H1 (cell line): Measurements from ENCODE around the gene TSGA10. TPM values are rescaled to one million over a fixed set of nuclear protein-coding genes. Genes with fewer than 3 reads are reported as not detected.
A peak's percentile ranks its signal among the peaks of the same experiment; 100 is the strongest.

Experiments used
- CREB1 ChIP-seq: IDR thresholded peaks from 2 replicates; pipeline ENCODE4 v1.6.1; 2012; ENCODE audit warnings: inconsistent platforms
- EGR1 ChIP-seq: IDR thresholded peaks from 2 replicates; pipeline ENCODE4 v1.6.1; 2011; ENCODE audit warnings: low read depth, low read length, borderline replicate concordance
- EP300 ChIP-seq, 2 experiments: IDR thresholded peaks; 1 replicate in 1 of 2; 2 replicates in 1 of 2; pipeline ENCODE4 v1.6.1; 2011 to 2012; ENCODE audit warnings: low read depth in 2 of 2, low read length in 2 of 2, mild to moderate bottlenecking in 2 of 2, borderline replicate concordance in 1 of 2, inconsistent platforms in 1 of 2, moderate library complexity in 1 of 2
- JUND ChIP-seq: IDR thresholded peaks from 2 replicates; pipeline ENCODE4 v1.6.1; 2011; ENCODE audit warnings: mild to moderate bottlenecking, improper control_type of control experiment, low read length
- KDM5A ChIP-seq: fragments of 200-600 bp; IDR thresholded peaks from 2 replicates; pipeline ENCODE4 v1.7.1; 2012; ENCODE audit warnings: mild to moderate bottlenecking, low read length, inconsistent platforms, mixed read lengths
- POLR2A ChIP-seq, 2 experiments: IDR thresholded peaks; 1 replicate in 1 of 2; 2 replicates in 1 of 2; pipeline ENCODE4 v1.6.1; 2011; ENCODE audit warnings: low read depth in 2 of 2, low read length in 2 of 2, mild to moderate bottlenecking in 2 of 2; ENCODE audit errors: control extremely low read depth in 1 of 2
- SAP30 ChIP-seq: fragments of 300-600 bp; sonication (generic); IDR thresholded peaks from 2 replicates; pipeline ENCODE4 v1.7.1; 2012; ENCODE audit warnings: low read length, moderate library complexity, mild to moderate bottlenecking, inconsistent platforms; ENCODE audit not compliant: insufficient read depth, insufficient replicate concordance
- SIRT6 ChIP-seq: IDR thresholded peaks from one replicate; pipeline ENCODE4 v1.7.1; 2012; ENCODE audit warnings: low read length, inconsistent platforms
- polyA plus RNA-seq, 7 experiments: library from polyadenylated mRNA; depleted of rRNA in 3 of 7; stranded (reverse) in 5 of 7; unstranded in 2 of 7; fragments of >200 nt in 5 of 7; fragments of 200-250 nt in 2 of 7; gene quantifications; 1 replicate in 5 of 7; 2 replicates in 1 of 7; 4 replicates in 1 of 7; pipeline versions ENCODE4 v1.2.1 to v1.2.3, GENCODE V29; 2011 to 2013; ENCODE audit warnings: missing spikeins in 2 of 7, mixed read lengths in 2 of 7
- total RNA-seq: library from RNA; stranded (reverse); fragmentation: NEBNext Ultra II Directional; extraction: Animal tissue kit (Norgen Biotek cat#: 25700); gene quantifications from 2 replicates; pipeline ENCODE4 v1.2.1, GENCODE V29; 2021
- TF ChIP-seq, protein P1 (sequence below), 3 experiments: IDR thresholded peaks; 1 replicate in 2 of 3; 2 replicates in 1 of 3; pipeline versions ENCODE4 v1.5.1 to v1.6.1; 2011; ENCODE audit warnings: low read length in 3 of 3, mild to moderate bottlenecking in 3 of 3, inconsistent platforms in 2 of 3, low read depth in 1 of 3, moderate library complexity in 1 of 3; ENCODE audit not compliant: insufficient read depth in 1 of 3; ENCODE audit errors: control extremely low read depth in 1 of 3
- TF ChIP-seq, protein P2 (sequence below): IDR thresholded peaks from 2 replicates; pipeline ENCODE4 v1.6.1; 2011; ENCODE audit warnings: low read depth, mild to moderate bottlenecking, low read length; ENCODE audit not compliant: insufficient read depth

TSGA10 gene
- total and polyA plus RNA-seq, 2 of the 8 experiments (the other 6 are each of a cell fraction or from before 2014, with no cell fraction given): 2.2 to 7.4 TPM

DNA sequence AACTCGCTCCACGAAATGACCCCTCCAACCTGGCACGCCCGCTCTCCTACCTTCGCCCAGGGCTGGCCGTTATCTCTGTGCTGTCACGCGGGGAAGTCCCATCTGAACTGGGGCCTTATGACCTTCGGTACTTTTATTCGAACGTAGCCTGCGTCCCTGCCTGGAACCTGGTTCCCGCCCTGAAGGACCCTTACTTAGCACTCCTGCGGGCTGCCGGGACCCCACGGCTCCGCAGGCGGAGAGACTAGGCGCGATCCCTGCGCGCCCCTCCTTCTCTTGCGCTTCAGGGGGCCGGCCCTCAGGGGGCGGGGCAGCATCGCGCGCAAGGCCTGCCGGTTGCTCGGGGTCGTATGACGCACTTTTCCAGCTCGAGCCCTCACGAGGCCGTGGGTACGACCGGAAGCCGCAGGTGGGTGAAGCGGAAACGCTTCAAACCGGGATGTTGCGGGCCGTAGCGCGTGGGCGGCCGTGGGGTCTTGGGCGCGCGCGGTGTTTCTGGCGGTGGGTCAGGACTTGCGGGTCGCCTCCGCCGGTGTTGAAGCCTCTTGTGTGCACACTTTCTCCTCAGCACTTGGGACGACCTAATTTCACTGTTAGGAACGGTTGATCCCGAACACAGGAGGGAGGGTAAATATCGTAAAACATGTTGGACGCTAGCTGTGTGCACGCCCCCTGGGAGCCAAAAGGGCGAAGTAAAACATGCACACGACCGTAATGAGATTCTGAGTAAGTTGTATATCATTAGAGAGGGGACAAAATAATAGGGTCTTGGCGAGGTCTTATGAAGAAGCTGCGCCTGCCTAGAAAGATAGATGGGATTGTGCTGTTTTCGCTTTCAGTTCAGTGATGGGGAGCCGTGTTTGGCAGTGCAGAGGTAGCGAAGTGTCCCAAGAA is at the start of gene TSGA10, which contains the start of gene LIPT1 (continued):
- TF ChIP-seq, protein P1, sequence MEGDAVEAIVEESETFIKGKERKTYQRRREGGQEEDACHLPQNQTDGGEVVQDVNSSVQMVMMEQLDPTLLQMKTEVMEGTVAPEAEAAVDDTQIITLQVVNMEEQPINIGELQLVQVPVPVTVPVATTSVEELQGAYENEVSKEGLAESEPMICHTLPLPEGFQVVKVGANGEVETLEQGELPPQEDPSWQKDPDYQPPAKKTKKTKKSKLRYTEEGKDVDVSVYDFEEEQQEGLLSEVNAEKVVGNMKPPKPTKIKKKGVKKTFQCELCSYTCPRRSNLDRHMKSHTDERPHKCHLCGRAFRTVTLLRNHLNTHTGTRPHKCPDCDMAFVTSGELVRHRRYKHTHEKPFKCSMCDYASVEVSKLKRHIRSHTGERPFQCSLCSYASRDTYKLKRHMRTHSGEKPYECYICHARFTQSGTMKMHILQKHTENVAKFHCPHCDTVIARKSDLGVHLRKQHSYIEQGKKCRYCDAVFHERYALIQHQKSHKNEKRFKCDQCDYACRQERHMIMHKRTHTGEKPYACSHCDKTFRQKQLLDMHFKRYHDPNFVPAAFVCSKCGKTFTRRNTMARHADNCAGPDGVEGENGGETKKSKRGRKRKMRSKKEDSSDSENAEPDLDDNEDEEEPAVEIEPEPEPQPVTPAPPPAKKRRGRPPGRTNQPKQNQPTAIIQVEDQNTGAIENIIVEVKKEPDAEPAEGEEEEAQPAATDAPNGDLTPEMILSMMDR (IDR thresholded peaks at IDR 0.05; ENCODE audit: control extremely low read depth in 1 of 3, insufficient read depth in 1 of 3, low read depth in 1 of 3, low read length in 3 of 3): peak in 1 of 3 experiments; percentile 4; a peak in 1 of 4 replicates
- TF ChIP-seq SIRT6: no peak
- peak; percentile 81 for TF ChIP-seq EGR1
- no peak for TF ChIP-seq KDM5A
- no peak for TF ChIP-seq SAP30
- TF ChIP-seq JUND: 0 out of 2 replicates have a peak, but pooled peaks have one; percentile 50
- no peak for TF ChIP-seq EP300 (IDR thresholded peaks at IDR 0.05; ENCODE audit: borderline replicate concordance in 1 of 2, low read depth in 2 of 2, low read length in 2 of 2)
- peak; percentile 50 to 90 for TF ChIP-seq POLR2A (IDR thresholded peaks at IDR 0.05; ENCODE audit: control extremely low read depth in 1 of 2, low read depth in 2 of 2, low read length in 2 of 2)
- TF ChIP-seq CREB1: peak; percentile 80
- TF ChIP-seq, protein P2, sequence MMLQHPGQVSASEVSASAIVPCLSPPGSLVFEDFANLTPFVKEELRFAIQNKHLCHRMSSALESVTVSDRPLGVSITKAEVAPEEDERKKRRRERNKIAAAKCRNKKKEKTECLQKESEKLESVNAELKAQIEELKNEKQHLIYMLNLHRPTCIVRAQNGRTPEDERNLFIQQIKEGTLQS: no peak
